NB4 (cell line): Measurements from ENCODE around the gene ACTMAP.
"Not testable (repeated sequence)": the region's sequence is repeated elsewhere in the genome, so short reads cannot be mapped to it uniquely, and the experiment has no call there.

Source experiments
- CTCF ChIP-seq: IDR thresholded peaks from one replicate; pipeline ENCODE4 v1.5.1; 2012; ENCODE audit warnings: low read depth, low read length
- MAX ChIP-seq: IDR thresholded peaks from 2 replicates; pipeline ENCODE4 v1.6.1; 2011; ENCODE audit warnings: low read depth, low read length
- POLR2A ChIP-seq: IDR thresholded peaks from 2 replicates; pipeline ENCODE4 v1.6.1; 2011; ENCODE audit warnings: mild to moderate bottlenecking; ENCODE audit not compliant: insufficient read length; ENCODE audit errors: extremely low read depth

DNA sequence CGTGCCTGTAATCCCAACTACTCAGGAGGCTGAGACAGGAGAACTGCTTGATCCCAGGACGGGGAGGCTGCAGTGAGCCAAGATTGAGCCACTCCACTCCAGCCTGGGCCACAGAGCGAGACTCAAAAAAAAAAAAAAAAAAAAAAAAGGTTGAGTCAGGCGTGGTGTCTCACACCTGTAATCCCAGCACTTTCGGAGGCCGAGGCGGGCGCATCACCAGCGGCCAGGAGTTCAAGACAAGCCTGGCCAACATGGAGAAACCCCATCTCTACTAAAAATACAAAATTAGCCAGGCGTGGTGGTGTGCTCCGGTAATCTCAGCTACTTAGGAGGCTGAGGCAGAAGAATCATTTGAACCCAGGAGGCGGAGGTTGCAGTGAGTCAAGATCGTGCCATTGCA lies 16.1 kb upstream of the ACTMAP start:
- not testable (repeated sequence) for TF ChIP-seq CTCF, POLR2A, MAX
